HG03108 (cell line): ENCODE measurements around the gene JMJD6.
"Not testable (repeated sequence)": the region's sequence is repeated elsewhere in the genome, so short reads cannot be mapped to it uniquely, and the experiment has no call there.

Experiments
- ATAC-seq: cut with Tn5 transposase; IDR thresholded peaks from one replicate; pipeline ENCODE4 v1.9.1; 2021; ENCODE audit warnings: moderate library complexity; ENCODE audit not compliant: unreplicated experiment

JMJD6 gene

GRCh38 chr17:76718516-76718915 is 7.9 kb downstream of the JMJD6 start:
- ATAC-seq = no peak

- ATAC-seq = no peak
These were observed 9.6 kb downstream of the JMJD6 start for GRCh38 chr17:76716839-76717215.

- ATAC-seq = no peak
These were observed 10.1 kb downstream of the JMJD6 start for GRCh38 chr17:76716146-76716838.

GRCh38 chr17:76715496-76715830 is 10.9 kb downstream of the JMJD6 start:
- no peak for ATAC-seq

GRCh38 chr17:76714822-76715495 is 11.4 kb downstream of the JMJD6 start:
- ATAC-seq = no peak

GRCh38 chr17:76714336-76714735 is 12.1 kb downstream of the JMJD6 start:
- ATAC-seq = no peak

GRCh38 chr17:76713765-76714164 is 12.6 kb downstream of the JMJD6 start:
- ATAC-seq = no peak

GRCh38 chr17:76712321-76712720 is 14.1 kb downstream of the JMJD6 start:
- not testable (repeated sequence) for ATAC-seq

- ATAC-seq = no peak
These were observed 15.4 kb downstream of the JMJD6 start, which contains the start of gene MXRA7 for GRCh38 chr17:76710863-76711611. TSS of gene MXRA7 (minus strand) at chr17:76710965. CDS start at chr17:76710946, 19 bp downstream.

- ATAC-seq = not testable (repeated sequence)
These were observed 16.2 kb downstream of the JMJD6 start for GRCh38 chr17:76709951-76710862.

GRCh38 chr17:76709077-76709950 is 17.1 kb downstream of the JMJD6 start:
- ATAC-seq = no peak

- no peak for ATAC-seq
These were observed 18.2 kb downstream of the JMJD6 start for GRCh38 chr17:76707985-76708807.

- no peak for ATAC-seq
These were observed 19.6 kb downstream of the JMJD6 start for GRCh38 chr17:76706817-76707216.

- no peak for ATAC-seq
These were observed 21.6 kb downstream of the JMJD6 start for GRCh38 chr17:76704805-76705204.

- no peak for ATAC-seq
These were observed 23.3 kb downstream of the JMJD6 start for GRCh38 chr17:76702941-76703637.

GRCh38 chr17:76702076-76702475 is 24.3 kb downstream of the JMJD6 start:
- no peak for ATAC-seq

- no peak for ATAC-seq
These were observed 24.9 kb downstream of the JMJD6 start for GRCh38 chr17:76701471-76701967.
